Measurements from ENCODE around the gene CTSS.

Gene CTSS

GRCh38 chr1:150696995-150697927 lies 68.3 kb downstream of the CTSS start, which contains the start of gene GOLPH3L:
GOLPH3L (minus strand) TSS chr1:150697154; CDS start chr1:150694838, 2,316 bp downstream.
- peak; percentile 97 for DNase-seq (ENCODE audit: low read depth)

GRCh38 chr1:150696590-150696989 lies 69.0 kb downstream of the CTSS start:
- DNase-seq (ENCODE audit: low read depth) = no peak

GRCh38 chr1:150696162-150696561 lies 69.4 kb downstream of the CTSS start:
- DNase-seq (ENCODE audit: low read depth) = no peak

- DNase-seq (ENCODE audit: low read depth) = no peak
These were observed 70.0 kb downstream of the CTSS start for GRCh38 chr1:150695561-150695960.

GRCh38 chr1:150692720-150693119 lies 72.9 kb downstream of the CTSS start:
- DNase-seq (ENCODE audit: low read depth) = no peak

- DNase-seq (ENCODE audit: low read depth) = no peak
These were observed 76.8 kb downstream of the CTSS start for GRCh38 chr1:150688763-150689162.

- no peak for DNase-seq (ENCODE audit: low read depth)
These were observed 79.3 kb downstream of the CTSS start for GRCh38 chr1:150686275-150686674.

- DNase-seq (ENCODE audit: low read depth) = no peak
These were observed 81.7 kb downstream of the CTSS start for GRCh38 chr1:150683914-150684313.

Measured in HS-5 (cell line).